ENCODE results near the gene NRN1.

NRN1 gene

DNA sequence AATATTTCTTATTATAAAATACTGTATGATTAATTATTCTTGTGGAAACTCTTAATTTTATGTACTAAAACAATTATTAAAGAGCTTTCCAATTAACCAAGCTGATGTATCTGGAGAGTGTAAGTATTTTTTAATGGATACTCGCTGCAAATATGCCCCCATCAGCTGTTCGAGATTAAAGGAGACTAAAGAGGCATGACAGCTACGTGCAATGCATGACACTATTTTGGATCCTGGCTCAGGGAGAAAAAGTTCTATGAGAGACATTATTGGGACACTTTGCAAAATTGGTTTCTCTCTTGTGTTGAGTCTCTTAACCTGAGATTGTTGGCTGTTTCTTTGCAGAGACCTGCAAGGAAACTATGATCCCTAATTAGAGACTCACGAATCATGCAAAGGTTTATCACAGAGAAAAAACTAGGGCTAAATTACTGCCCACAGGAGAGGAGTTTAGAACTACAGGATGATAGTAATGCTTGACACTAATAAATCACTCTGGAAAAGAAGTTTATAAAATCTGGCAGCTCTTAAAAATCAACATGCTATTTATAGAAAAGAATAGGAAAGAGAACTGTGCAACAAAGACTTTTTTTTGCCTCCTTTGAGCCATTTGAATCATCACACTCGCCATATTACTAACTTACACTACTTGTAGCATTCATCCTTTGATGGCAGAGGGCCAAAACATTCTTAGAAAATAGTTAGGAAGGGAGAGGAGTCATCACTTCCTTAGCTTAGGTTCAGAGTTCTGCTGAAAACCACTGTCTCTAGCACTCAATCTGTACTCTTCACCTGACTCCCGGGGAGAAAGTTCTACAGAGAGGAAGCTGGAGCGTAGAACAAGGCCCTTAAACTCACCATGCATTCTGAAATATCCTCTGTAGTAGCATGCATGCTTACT lies 25.3 kb downstream of the NRN1 start:
- TF ChIP-seq, protein P1, sequence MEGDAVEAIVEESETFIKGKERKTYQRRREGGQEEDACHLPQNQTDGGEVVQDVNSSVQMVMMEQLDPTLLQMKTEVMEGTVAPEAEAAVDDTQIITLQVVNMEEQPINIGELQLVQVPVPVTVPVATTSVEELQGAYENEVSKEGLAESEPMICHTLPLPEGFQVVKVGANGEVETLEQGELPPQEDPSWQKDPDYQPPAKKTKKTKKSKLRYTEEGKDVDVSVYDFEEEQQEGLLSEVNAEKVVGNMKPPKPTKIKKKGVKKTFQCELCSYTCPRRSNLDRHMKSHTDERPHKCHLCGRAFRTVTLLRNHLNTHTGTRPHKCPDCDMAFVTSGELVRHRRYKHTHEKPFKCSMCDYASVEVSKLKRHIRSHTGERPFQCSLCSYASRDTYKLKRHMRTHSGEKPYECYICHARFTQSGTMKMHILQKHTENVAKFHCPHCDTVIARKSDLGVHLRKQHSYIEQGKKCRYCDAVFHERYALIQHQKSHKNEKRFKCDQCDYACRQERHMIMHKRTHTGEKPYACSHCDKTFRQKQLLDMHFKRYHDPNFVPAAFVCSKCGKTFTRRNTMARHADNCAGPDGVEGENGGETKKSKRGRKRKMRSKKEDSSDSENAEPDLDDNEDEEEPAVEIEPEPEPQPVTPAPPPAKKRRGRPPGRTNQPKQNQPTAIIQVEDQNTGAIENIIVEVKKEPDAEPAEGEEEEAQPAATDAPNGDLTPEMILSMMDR (IDR thresholded peaks at IDR 0.05; ENCODE audit: low read length): no peak
- TF ChIP-seq EZH2 (IDR thresholded peaks at IDR 0.05; ENCODE audit: borderline replicate concordance, low read length): no peak
- Histone ChIP-seq H3K27ac (ENCODE audit: low read depth, low read length, poor library complexity, severe bottlenecking) (no peak overlapping the region), H2AFZ (ENCODE audit: low read length) (no peak overlapping the region), H3K9me3 (ENCODE audit: low read length) (no peaks in the 10 kb centered on the region), H3K4me1 (ENCODE audit: insufficient read depth, low read length, severe bottlenecking) (no peaks in the 10 kb centered on the region), H3K9ac (ENCODE audit: low read length) (no peak overlapping the region), H4K20me1 (ENCODE audit: insufficient read depth, low read length) (no peaks in the 10 kb centered on the region), H3K4me3 (ENCODE audit: low read depth, low read length, poor library complexity, severe bottlenecking) (no peak overlapping the region), H3K4me2 (ENCODE audit: low read length) (no peak overlapping the region), H3F3A (ENCODE audit: insufficient read depth, low read length) (no peaks in the 10 kb centered on the region), H3K79me2 (ENCODE audit: insufficient read depth, low read length) (no peaks in the 10 kb centered on the region), H3K27me3 (ENCODE audit: insufficient read depth, low read length) (no peaks in the 10 kb centered on the region; the same call in 1 of the 2 replicates), H3K9me2 (ENCODE audit: low read depth, low read length) (no peaks in the 10 kb centered on the region), H3K36me3 (ENCODE audit: insufficient read depth, low read length) (no peaks in the 10 kb centered on the region)

DNA sequence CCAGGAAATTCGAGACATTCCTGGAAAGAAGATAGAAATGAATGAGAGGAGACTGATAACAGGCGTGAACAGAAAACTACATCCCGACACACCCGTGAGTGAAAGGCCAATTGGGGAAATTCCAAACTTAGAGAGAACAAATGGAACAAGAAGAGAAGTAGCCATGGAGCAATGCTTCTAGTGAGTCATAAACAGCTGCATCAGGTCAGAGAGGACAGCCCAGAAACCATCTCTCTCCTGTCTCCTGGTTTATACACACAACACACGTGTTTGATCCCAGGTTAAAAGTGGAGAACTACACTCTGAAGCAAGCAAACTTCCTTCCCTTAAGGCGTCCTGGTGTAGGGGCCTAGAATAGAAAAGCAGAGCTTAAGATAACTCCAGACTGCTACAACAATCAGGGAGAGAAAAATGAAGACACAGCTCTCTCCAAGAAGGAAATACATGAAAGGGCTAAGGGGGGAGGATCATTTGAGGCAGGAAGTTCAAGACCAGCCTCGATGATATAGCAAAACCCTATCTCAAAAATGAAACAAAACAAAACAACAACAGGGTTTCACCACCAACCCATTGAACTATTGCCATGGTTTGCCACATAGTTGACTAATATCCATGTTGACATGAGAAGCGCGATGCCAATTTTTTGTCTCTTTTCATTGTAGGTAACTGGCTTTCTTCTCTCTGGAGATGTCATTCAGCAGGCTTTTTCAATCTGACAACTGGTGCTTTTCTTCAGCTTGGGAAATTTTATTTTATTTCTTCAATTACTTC lies 26.9 kb downstream of the NRN1 start:
- Histone ChIP-seq H3K4me1 (ENCODE audit: insufficient read depth, low read length, severe bottlenecking) (no peaks in the 10 kb centered on the region), H3K27me3 (ENCODE audit: insufficient read depth, low read length) (no peaks in the 10 kb centered on the region), H3F3A (ENCODE audit: insufficient read depth, low read length) (no peaks in the 10 kb centered on the region), H3K9me2 (ENCODE audit: low read depth, low read length) (no peaks in the 10 kb centered on the region), H3K9me3 (ENCODE audit: low read length) (no peaks in the 10 kb centered on the region), H3K4me2 (ENCODE audit: low read length) (no peak overlapping the region), H3K36me3 (ENCODE audit: insufficient read depth, low read length) (no peaks in the 10 kb centered on the region), H3K27ac (ENCODE audit: low read depth, low read length, poor library complexity, severe bottlenecking) (no peak overlapping the region), H2AFZ (ENCODE audit: low read length) (no peak overlapping the region), H3K79me2 (ENCODE audit: insufficient read depth, low read length) (no peaks in the 10 kb centered on the region), H4K20me1 (ENCODE audit: insufficient read depth, low read length) (no peaks in the 10 kb centered on the region), H3K9ac (ENCODE audit: low read length) (no peak overlapping the region), H3K4me3 (ENCODE audit: low read depth, low read length, poor library complexity, severe bottlenecking) (no peak overlapping the region)
- TF ChIP-seq EZH2 (IDR thresholded peaks at IDR 0.05; ENCODE audit: borderline replicate concordance, low read length): no peak
- TF ChIP-seq, protein P1 (IDR thresholded peaks at IDR 0.05; ENCODE audit: low read length): no peak

DNA sequence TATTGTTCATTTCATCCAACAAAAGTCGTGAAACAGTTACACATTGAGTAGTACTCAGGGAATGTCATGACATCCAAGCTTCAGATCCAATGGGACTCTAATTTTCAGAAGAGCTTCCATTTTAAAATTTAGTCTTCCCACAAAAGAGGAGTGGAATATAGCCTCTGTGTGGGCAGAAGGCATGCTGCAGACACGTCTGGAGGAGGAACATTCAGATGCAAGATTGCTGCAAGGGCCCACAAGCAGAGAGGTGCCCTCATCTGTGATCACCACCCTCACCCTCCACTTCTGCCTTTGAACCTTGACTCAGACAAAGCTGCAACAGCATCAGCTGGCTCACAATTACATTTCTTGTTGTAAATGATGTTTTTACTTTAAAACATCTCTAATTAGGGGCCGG lies 29.9 kb downstream of the NRN1 start:
- H3K27me3 ChIP-seq (ENCODE audit: insufficient read depth, low read length): 0 out of 2 replicates have a peak, but pooled peaks cover 6% of the 10 kb centered on the region
- H4K20me1 ChIP-seq (ENCODE audit: insufficient read depth, low read length): no peaks in the 10 kb centered on the region
- H3K4me1 ChIP-seq (ENCODE audit: insufficient read depth, low read length, severe bottlenecking): no peaks in the 10 kb centered on the region
- no peak for TF ChIP-seq EZH2 (IDR thresholded peaks at IDR 0.05; ENCODE audit: borderline replicate concordance, low read length)
- TF ChIP-seq, protein P1 (IDR thresholded peaks at IDR 0.05; ENCODE audit: low read length): no peak
- H3K27ac ChIP-seq (ENCODE audit: low read depth, low read length, poor library complexity, severe bottlenecking): no peak overlapping the region
- H3K9ac ChIP-seq (ENCODE audit: low read length): no peak overlapping the region
- H3K4me3 ChIP-seq (ENCODE audit: low read depth, low read length, poor library complexity, severe bottlenecking): no peak overlapping the region
- H3K4me2 ChIP-seq (ENCODE audit: low read length): no peak overlapping the region
- H3K79me2 ChIP-seq (ENCODE audit: insufficient read depth, low read length): no peaks in the 10 kb centered on the region
- no peaks in the 10 kb centered on the region for H3F3A ChIP-seq (ENCODE audit: insufficient read depth, low read length)
- no peaks in the 10 kb centered on the region for H3K9me3 ChIP-seq (ENCODE audit: low read length)
- no peaks in the 10 kb centered on the region for H3K36me3 ChIP-seq (ENCODE audit: insufficient read depth, low read length)
- no peaks in the 10 kb centered on the region for H3K9me2 ChIP-seq (ENCODE audit: low read depth, low read length)
- H2AFZ ChIP-seq (ENCODE audit: low read length): no peak overlapping the region
